GM18498 (cell line): ENCODE results near the gene KDM6A.
A peak's percentile ranks its signal among the peaks of the same experiment; 100 is the strongest.
"Not testable (repeated sequence)": the region's sequence is repeated elsewhere in the genome, so short reads cannot be mapped to it uniquely, and the experiment has no call there.

Source experiments
- ATAC-seq: cut with Tn5 transposase; IDR thresholded peaks from one replicate; pipeline ENCODE4 v1.9.1; 2021; ENCODE audit warnings: mild to moderate bottlenecking, moderate library complexity; ENCODE audit not compliant: unreplicated experiment

KDM6A gene

GRCh38 chrX:44872821-44873414, at the start of gene KDM6A:
Gene KDM6A (plus strand): TSS chrX:44873188. CDS start chrX:44873552, 364 bp downstream.
- peak; percentile 92 for ATAC-seq

DNA sequence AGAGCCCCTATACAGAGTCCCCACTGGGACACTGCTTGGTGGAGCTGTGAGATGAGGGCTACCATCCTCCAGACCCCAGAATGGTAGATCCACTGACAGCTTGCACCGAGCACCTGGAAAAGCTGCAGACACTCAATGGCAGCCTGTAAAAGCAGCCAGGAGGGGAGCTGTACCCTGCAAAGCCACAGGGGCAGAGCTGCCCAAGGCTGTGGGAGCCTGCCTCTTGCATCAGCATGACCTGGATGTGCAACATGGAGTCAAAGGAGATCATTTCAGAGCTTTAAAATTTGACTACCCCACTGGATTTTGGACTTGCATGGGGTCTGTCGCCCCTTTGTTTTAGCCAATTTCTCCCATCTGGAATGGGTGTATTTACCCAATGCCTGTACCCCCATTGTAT, 49.8 kb upstream of the KDM6A start:
- ATAC-seq: not testable (repeated sequence)

GRCh38 chrX:44828008-44828605, 44.9 kb upstream of the KDM6A start:
- ATAC-seq: no peak

- ATAC-seq: no peak
Observed at GRCh38 chrX:44829832-44830231, 43.2 kb upstream of the KDM6A start.

GRCh38 chrX:44842550-44843317, 30.3 kb upstream of the KDM6A start:
- no peak for ATAC-seq

DNA sequence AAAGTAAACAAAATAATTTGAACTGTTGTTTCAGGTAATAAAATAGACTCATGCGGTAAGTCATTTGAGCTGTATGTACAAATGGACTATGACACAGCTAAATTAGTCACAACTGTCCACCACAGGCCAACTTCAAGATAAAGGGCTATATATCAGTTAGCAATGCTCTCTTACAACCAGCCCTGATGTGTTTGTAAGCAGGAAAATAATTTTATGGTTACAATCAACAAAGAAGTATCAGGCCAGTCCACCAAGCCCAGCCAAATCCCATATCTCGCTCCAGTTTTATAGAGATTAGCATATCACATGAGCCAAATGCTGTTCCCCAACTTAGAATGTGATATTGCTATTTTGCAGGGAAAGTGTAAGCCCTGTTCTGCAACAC, 29.7 kb upstream of the KDM6A start:
- ATAC-seq: no peak

- ATAC-seq: no peak
Observed at GRCh38 chrX:44843753-44844152, 29.2 kb upstream of the KDM6A start, which contains the start of gene DUSP21. Gene DUSP21 (plus strand): TSS chrX:44844021. CDS start chrX:44844133, 112 bp downstream.

DNA sequence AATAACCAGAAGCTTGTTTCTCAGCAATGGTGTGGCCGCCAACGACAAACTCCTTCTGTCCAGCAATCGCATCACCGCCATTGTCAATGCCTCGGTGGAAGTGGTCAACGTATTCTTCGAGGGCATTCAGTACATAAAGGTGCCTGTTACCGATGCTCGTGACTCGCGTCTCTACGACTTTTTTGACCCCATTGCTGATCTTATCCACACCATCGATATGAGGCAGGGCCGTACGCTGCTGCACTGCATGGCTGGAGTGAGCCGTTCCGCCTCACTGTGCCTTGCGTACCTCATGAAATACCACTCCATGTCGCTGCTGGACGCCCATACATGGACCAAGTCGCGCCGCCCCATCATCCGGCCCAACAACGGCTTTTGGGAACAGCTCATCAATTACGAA, 28.8 kb upstream of the KDM6A start:
- ATAC-seq: no peak

DNA sequence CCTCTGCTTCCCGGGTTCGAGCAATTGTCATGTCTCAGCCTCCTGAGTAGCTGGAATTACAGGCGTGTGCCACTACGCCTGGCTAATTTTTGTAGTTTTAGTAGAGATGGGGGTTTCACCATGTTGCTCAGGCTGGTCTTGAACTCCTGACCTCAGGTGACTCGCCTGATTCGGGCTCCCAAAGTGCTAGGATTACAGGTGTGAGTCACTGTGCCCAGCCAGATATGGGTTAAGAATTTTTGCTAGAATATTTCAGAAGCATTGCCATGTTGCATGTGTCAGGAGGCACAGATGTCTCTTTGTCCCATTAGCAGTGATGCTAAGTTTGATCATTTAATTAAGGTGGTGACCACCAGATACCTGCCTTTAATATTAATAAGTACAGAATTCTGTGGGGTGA, 22.1 kb upstream of the KDM6A start:
- not testable (repeated sequence) for ATAC-seq

DNA sequence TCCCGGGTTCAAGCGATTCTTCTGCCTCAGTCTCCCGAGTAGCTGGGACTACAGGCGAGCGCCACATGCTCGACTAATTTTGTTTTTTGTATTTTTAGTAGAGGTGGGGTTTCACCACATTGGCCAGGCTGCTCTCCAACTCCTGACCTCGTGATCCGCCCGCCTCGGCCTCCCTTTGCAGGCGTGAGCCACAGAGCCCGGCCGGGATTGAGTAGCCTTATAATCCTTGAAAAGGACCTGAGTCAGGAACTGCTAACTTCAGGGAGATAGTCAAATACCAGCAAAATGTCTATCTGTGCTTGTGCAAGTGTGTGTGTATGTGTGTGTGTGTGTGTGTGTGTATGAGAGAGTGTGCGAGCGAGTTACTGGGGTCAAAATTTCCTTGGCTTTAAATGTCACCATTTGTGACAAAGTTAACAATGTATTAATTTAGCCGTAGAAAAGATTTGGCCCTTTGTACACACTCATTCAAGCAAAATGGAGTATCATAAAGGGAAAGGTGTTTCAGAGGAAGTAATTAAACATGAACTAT, 1.8 kb upstream of the KDM6A start:
- ATAC-seq: no peak

DNA sequence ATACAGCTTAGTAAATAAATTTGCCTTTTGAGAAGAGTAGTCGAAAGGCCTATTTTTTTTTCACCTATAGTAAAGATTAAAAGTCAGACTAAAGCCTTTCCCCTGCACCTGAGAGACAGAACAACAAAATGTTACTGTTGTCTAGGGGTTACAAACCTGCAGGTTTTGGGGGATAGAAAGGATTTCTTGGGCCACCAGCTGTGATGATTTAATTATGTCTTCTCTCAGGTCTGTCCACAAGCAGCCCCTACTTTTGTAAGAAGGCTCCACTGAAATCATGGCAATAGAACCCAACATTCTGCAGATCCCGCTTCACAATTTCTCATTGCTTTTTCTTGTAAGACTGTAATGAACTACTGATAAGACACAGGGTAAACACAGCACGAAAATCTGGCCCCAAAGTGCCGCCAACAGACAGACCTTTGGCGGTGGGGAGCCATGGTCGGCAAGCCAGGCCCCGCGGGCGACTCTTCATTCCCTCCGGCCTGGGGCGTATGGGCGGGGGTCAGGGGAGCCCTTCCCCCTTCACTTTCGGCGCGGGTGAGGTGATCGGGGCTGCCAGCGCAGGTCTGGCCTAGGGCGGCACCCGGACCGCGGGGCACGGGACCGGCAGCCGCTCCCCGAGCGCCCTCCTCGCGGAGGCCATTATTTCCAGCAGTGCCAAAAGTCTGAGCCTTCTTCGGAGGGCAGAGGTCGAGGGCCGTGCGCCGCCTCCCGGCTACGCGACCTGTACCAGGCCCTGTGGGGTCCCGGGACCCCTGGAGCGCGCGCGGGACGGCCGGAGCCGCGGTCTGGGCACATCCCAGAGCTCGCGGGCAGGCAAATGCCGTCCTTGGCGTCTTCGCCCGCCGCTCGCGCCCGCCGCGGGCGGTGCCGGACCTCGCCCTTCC, 812 bp upstream of the KDM6A start:
- ATAC-seq: peak; percentile 28

DNA sequence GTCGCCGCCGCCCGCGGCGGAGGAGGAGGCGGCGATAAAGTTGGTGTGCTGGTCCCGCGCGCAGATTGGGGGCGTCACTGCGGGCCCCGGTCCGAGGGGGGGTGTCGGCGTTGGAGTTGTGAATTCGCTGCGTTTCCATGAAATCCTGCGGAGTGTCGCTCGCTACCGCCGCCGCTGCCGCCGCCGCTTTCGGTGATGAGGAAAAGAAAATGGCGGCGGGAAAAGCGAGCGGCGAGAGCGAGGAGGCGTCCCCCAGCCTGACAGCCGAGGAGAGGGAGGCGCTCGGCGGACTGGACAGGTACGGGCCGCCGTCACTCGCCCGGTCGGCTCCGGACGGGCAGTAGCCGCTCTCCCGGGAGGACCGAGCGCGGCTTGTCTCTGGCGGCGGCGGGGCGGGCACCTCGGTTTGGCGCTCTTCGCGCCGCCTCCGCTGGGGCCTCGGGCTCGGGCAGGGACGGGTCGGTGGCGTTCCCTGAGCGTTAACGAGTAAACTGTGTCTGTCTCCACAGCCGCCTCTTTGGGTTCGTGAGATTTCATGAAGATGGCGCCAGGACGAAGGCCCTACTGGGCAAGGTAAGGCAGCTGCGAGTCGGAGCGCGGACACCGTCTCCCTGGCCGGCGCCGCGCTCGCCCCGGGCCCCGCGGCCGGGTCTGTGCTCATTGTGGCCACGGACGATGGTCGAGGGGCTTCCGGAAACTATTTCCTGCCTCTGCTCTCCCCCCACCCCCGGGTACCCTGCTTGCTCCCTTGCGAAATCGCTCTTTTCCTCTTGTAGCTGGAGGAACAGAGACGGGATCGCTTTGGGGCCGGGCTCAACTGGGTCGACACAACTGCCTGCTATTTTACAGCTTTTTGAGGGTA, 658 bp downstream of the KDM6A start:
- peak; percentile 14 for ATAC-seq

- no peak for ATAC-seq
Observed at GRCh38 chrX:44874420-44875184, 1.6 kb downstream of the KDM6A start.

- no peak for ATAC-seq
Observed at GRCh38 chrX:44875185-44875489, 2.1 kb downstream of the KDM6A start.

GRCh38 chrX:44876086-44876485, 3.1 kb downstream of the KDM6A start:
- no peak for ATAC-seq

DNA sequence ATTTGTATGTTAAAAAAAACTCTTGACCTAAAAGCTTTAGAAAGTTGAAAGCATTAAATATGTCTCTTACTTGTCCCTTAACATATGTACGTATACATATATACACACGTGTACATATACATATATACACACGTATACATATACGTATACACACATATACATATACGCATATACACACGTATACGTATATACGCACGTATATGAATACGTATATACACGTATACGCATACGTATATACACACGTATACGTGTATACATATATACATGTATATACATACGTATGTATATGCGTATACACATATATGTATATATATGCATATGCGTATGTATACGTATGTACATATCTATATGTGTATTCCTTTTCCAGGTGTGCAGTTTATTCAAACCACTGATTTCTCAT, 3.8 kb downstream of the KDM6A start:
- no peak for ATAC-seq

DNA sequence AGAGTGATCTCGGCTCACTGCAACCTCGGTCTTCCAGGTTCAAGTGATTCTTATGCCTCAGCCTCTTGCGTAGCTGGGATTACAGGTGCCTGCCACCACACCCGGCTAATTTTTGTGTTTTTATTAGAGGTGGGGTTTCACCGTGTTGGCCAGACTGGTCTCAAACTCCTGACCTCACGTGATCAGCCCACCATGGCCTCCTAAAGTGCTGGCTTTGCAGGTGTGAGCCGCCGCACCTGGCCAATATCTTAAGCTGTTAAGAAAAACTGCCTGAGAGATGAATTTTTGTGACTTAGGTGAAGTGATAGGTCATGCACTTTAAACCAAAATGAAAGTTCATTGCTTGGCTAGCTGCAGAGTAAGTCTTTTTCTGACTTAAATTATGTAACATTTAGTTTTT, 5.8 kb downstream of the KDM6A start:
- no peak for ATAC-seq

- ATAC-seq: no peak
Observed at GRCh38 chrX:44881549-44881948, 8.6 kb downstream of the KDM6A start.

GRCh38 chrX:44882635-44883034, 9.6 kb downstream of the KDM6A start:
- no peak for ATAC-seq
